Fibroblast of mammary gland (primary cell): ENCODE data around the gene SH3GL3.

Source experiments
- DNase-seq: peaks from one replicate; pipeline ENCODE4 v3.0.0-alpha.2; 2010; ENCODE audit warnings: low read depth
- H3K4me3 ChIP-seq: 2 replicates; pipeline ENCODE4 v1.5.1; 2011; ENCODE audit warnings: low read depth, mild to moderate bottlenecking, low read length, moderate library complexity; ENCODE audit not compliant: control insufficient read depth
- CTCF ChIP-seq: conservative IDR thresholded peaks from 2 replicates; pipeline ENCODE4 v1.5.1; 2011; ENCODE audit warnings: low read depth, low read length, inconsistent platforms; ENCODE audit not compliant: control insufficient read depth, insufficient read depth

The SH3GL3 gene

GRCh38 chr15:83443076-83443847, 3.9 kb upstream of the SH3GL3 start:
- no peak overlapping the region for H3K4me3 ChIP-seq
- DNase-seq, result no peak
- TF ChIP-seq CTCF, result no peak

- no peak overlapping the region for H3K4me3 ChIP-seq
- TF ChIP-seq CTCF, result no peak
- DNase-seq, result no peak
Observed at GRCh38 chr15:83444936-83445335, 2.2 kb upstream of the SH3GL3 start.

- no peak for TF ChIP-seq CTCF
- DNase-seq, result no peak
- H3K4me3 ChIP-seq, result no peak overlapping the region
Observed at GRCh38 chr15:83445643-83446042, 1.5 kb upstream of the SH3GL3 start.

- no peak for TF ChIP-seq CTCF
- no peak for DNase-seq
Observed at GRCh38 chr15:83446417-83446816, 724 bp upstream of the SH3GL3 start.

GRCh38 chr15:83449250-83449671, 2.1 kb downstream of the SH3GL3 start:
- TF ChIP-seq CTCF, result no peak
- no peak overlapping the region for H3K4me3 ChIP-seq
- no peak for DNase-seq

More at GRCh38 chr15:83446417-83446816, 724 bp upstream of the SH3GL3 start:
- no peak overlapping the region for H3K4me3 ChIP-seq

GRCh38 chr15:83449937-83450506, 2.9 kb downstream of the SH3GL3 start:
- H3K4me3 ChIP-seq, result no peak overlapping the region
- DNase-seq, result peak; percentile 76
- TF ChIP-seq CTCF, result no peak

GRCh38 chr15:83457149-83457548, 10.0 kb downstream of the SH3GL3 start:
- no peak for DNase-seq

More at GRCh38 chr15:83457149-83457548, 10.0 kb downstream of the SH3GL3 start:
- H3K4me3 ChIP-seq, result no peak overlapping the region
- TF ChIP-seq CTCF, result no peak
